ENCODE measurements around the gene VPS13C. TPM values are rescaled to one million over a fixed set of nuclear protein-coding genes. Genes with fewer than 3 reads are reported as not detected.

Gene VPS13C
- total RNA-seq, 1 donor from 2014 or later: 65.6 TPM

- DNase-seq (ENCODE audit: low spot score): no peak
These were observed 124.8 kb downstream of the VPS13C start for GRCh38 chr15:61935493-61935892.

- DNase-seq (ENCODE audit: low spot score): no peak
These were observed 130.8 kb downstream of the VPS13C start for GRCh38 chr15:61929452-61929851.

- DNase-seq (ENCODE audit: low spot score): no peak
These were observed 137.1 kb downstream of the VPS13C start for GRCh38 chr15:61923173-61923572.

- DNase-seq (ENCODE audit: low spot score): no peak
These were observed 139.2 kb downstream of the VPS13C start for GRCh38 chr15:61921093-61921492.

- no peak for DNase-seq (ENCODE audit: low spot score)
These were observed 142.8 kb downstream of the VPS13C start for GRCh38 chr15:61917457-61917856.

GRCh38 chr15:61916104-61916503 lies 144.1 kb downstream of the VPS13C start:
- no peak for DNase-seq (ENCODE audit: low spot score)

- no peak for DNase-seq (ENCODE audit: low spot score)
These were observed 144.6 kb downstream of the VPS13C start for GRCh38 chr15:61915640-61916039.

GRCh38 chr15:61910839-61911369 lies 149.3 kb downstream of the VPS13C start:
- no peak for DNase-seq (ENCODE audit: low spot score)

GRCh38 chr15:61908241-61908640 lies 152.0 kb downstream of the VPS13C start:
- no peak for DNase-seq (ENCODE audit: low spot score)

- no peak for DNase-seq (ENCODE audit: low spot score)
These were observed 152.5 kb downstream of the VPS13C start for GRCh38 chr15:61907753-61908086.

- DNase-seq (ENCODE audit: low spot score): peak; percentile 23
These were observed 153.1 kb downstream of the VPS13C start for GRCh38 chr15:61906961-61907752.

- no peak for DNase-seq (ENCODE audit: low spot score)
These were observed 167.1 kb downstream of the VPS13C start for GRCh38 chr15:61893146-61893545.

GRCh38 chr15:61892140-61892539 lies 168.1 kb downstream of the VPS13C start:
- DNase-seq (ENCODE audit: low spot score): no peak

- no peak for DNase-seq (ENCODE audit: low spot score)
These were observed 170.1 kb downstream of the VPS13C start for GRCh38 chr15:61890106-61890505.

GRCh38 chr15:61889706-61890105 lies 170.5 kb downstream of the VPS13C start:
- no peak for DNase-seq (ENCODE audit: low spot score)

- no peak for DNase-seq (ENCODE audit: low spot score)
These were observed 172.0 kb downstream of the VPS13C start for GRCh38 chr15:61888074-61888780.

GRCh38 chr15:61880084-61880483 lies 180.2 kb downstream of the VPS13C start:
- DNase-seq (ENCODE audit: low spot score): no peak

- peak; percentile 56 for DNase-seq (ENCODE audit: low spot score)
These were observed 181.0 kb downstream of the VPS13C start for GRCh38 chr15:61879219-61879618.

- DNase-seq (ENCODE audit: low spot score): no peak
These were observed 188.2 kb downstream of the VPS13C start for GRCh38 chr15:61871926-61872522.

GRCh38 chr15:61869656-61870055 lies 190.6 kb downstream of the VPS13C start:
- DNase-seq (ENCODE audit: low spot score): no peak

GRCh38 chr15:61861962-61862361 lies 198.3 kb downstream of the VPS13C start:
- no peak for DNase-seq (ENCODE audit: low spot score)

- no peak for DNase-seq (ENCODE audit: low spot score)
These were observed 202.9 kb downstream of the VPS13C start for GRCh38 chr15:61857169-61857829.

All from mucosa of gallbladder (tissue), 1 donor.